Measurements from ENCODE around the gene CLIP2. TPM values are rescaled to one million over a fixed set of nuclear protein-coding genes. Genes with fewer than 3 reads are reported as not detected.

CLIP2 gene
- total RNA-seq, 1 experiment from 2014 or later = 26.2 TPM

DNA sequence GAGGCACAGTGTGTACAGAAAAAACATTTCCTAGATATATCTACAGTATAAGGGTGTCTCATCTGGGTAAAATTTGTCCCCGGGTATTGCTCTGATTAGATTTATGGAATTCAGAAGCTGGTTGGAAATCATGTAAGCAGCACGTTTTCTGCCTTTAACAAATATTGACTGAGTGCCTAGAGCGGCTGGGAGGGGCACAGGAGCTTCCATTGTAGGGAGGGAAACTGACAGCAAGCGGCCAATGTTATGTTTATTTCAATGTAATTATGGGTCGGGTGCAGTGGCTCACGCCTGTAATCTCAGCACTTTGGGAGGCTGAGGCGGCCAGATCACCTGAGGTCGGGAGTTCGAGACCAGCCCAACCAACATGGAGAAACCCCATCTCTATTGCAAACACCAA is 30.6 kb upstream of the CLIP2 start:
- intact Hi-C loops (cut with micrococcal nuclease) = no loop called here
- no TSS peak for BruUV-seq (replicated peaks)
- Histone ChIP-seq H3K79me2 (ENCODE audit: low read length) (peaks cover 17% of the 10 kb centered on the region), H3K4me2 (ENCODE audit: low read length) (no peak overlapping the region), H3K4me3 (ENCODE audit: low read length) (no peak overlapping the region), H3K9ac (ENCODE audit: low read length) (no peak overlapping the region), H3K36me3 (ENCODE audit: low read depth, low read length) (no peaks in the 10 kb centered on the region), H3K4me1 (ENCODE audit: insufficient read depth, low read length) (peaks cover 5% of the 10 kb centered on the region; the same call in 1 of the 2 replicates), H3K27me3 (ENCODE audit: low read length) (no peaks in the 10 kb centered on the region), H4K20me1 (ENCODE audit: low read length) (no peaks in the 10 kb centered on the region), H3K9me3 (ENCODE audit: low read length) (no peaks in the 10 kb centered on the region), H3F3A (ENCODE audit: low read length, unreplicated experiment) (no peaks in the 10 kb centered on the region), H2AFZ (ENCODE audit: low read length) (no peak overlapping the region), H3K27ac (ENCODE audit: low read length) (no peak overlapping the region), H3K9me2 (replicated peaks; ENCODE audit: low read length) (no peaks in the 10 kb centered on the region)
- DNase-seq = no peak
- ChIA-PET POLR2A (ENCODE audit: unreplicated experiment) (no interaction called here), CTCF (no interaction called here)
- no peak for ATAC-seq
- TF ChIP-seq EZH2 (IDR thresholded peaks at IDR 0.05; ENCODE audit: low read length, unreplicated experiment) = no peak
- TF ChIP-seq EZH2phosphoT487 (IDR thresholded peaks at IDR 0.05; ENCODE audit: borderline replicate concordance, low read length) = no peak
- TF ChIP-seq, protein P1, sequence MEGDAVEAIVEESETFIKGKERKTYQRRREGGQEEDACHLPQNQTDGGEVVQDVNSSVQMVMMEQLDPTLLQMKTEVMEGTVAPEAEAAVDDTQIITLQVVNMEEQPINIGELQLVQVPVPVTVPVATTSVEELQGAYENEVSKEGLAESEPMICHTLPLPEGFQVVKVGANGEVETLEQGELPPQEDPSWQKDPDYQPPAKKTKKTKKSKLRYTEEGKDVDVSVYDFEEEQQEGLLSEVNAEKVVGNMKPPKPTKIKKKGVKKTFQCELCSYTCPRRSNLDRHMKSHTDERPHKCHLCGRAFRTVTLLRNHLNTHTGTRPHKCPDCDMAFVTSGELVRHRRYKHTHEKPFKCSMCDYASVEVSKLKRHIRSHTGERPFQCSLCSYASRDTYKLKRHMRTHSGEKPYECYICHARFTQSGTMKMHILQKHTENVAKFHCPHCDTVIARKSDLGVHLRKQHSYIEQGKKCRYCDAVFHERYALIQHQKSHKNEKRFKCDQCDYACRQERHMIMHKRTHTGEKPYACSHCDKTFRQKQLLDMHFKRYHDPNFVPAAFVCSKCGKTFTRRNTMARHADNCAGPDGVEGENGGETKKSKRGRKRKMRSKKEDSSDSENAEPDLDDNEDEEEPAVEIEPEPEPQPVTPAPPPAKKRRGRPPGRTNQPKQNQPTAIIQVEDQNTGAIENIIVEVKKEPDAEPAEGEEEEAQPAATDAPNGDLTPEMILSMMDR (conservative IDR thresholded peaks at IDR 0.05; ENCODE audit: low read depth, low read length) = no peak

DNA sequence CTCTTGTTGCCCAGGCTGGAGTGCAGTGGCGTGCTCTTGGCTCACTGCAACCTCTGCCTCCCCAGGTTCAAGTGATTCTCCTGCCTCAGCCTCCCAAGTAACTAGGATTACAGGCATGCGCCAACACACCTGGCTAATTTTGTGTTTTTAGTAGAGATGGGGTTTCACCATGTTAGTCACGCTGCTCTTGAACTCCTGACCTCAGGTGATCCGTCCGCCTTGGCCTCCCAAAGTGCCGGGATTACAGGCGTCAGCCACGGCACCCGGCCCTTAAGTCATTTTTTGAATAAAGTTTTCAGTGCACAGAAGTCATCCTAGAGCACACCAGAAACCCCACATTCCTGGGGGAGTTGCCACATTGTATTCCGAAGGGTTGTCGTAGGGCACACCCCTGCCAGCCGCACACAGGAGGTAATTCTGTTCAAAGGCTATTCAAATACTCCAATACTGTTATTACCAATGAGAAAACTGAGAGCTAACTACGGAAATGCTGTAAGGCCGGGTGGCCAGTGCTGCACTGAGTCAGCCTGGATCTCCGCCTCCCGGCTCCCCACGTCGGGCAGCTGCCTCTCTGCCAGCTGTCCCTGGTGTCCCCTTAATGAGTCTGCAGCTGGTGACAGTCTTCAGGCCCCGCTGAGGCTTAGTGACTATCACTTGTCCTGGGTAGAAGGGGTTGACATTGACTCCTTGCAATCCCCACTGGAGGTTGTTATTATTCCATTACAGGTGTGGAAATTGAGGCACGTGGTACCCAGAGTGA is 26.4 kb upstream of the CLIP2 start:
- no peak overlapping the region for H3K4me2 ChIP-seq (ENCODE audit: low read length)

More for the DNA sequence above, 26.4 kb upstream of the CLIP2 start:
- H3K36me3 ChIP-seq (ENCODE audit: low read depth, low read length) = no peaks in the 10 kb centered on the region
- no peak overlapping the region for H3K9ac ChIP-seq (ENCODE audit: low read length)
- no peaks in the 10 kb centered on the region for H3F3A ChIP-seq (ENCODE audit: low read length, unreplicated experiment)
- no peak for DNase-seq
- ChIA-PET POLR2A (ENCODE audit: unreplicated experiment) (no interaction called here), CTCF (no interaction called here)
- no peak overlapping the region for H2AFZ ChIP-seq (ENCODE audit: low read length)
- H4K20me1 ChIP-seq (ENCODE audit: low read length) = no peaks in the 10 kb centered on the region
- H3K9me2 ChIP-seq (replicated peaks; ENCODE audit: low read length) = no peaks in the 10 kb centered on the region
- ATAC-seq = no peak
- H3K27ac ChIP-seq (ENCODE audit: low read length) = no peak overlapping the region
- no peaks in the 10 kb centered on the region for H3K9me3 ChIP-seq (ENCODE audit: low read length)
- H3K79me2 ChIP-seq (ENCODE audit: low read length) = no peaks in the 10 kb centered on the region
- no TSS peak for BruUV-seq (replicated peaks)
- no peaks in the 10 kb centered on the region for H3K4me1 ChIP-seq (ENCODE audit: insufficient read depth, low read length)
- TF ChIP-seq, protein P1 (conservative IDR thresholded peaks at IDR 0.05; ENCODE audit: low read depth, low read length) = no peak
- no peak for TF ChIP-seq EZH2 (IDR thresholded peaks at IDR 0.05; ENCODE audit: low read length, unreplicated experiment)
- TF ChIP-seq EZH2phosphoT487 (IDR thresholded peaks at IDR 0.05; ENCODE audit: borderline replicate concordance, low read length) = no peak
- no peaks in the 10 kb centered on the region for H3K27me3 ChIP-seq (ENCODE audit: low read length)
- intact Hi-C loops (cut with micrococcal nuclease) = no loop called here
- H3K4me3 ChIP-seq (ENCODE audit: low read length) = no peak overlapping the region

All from PC-3 (cell line).